Cardiac septum (tissue), 1 donor: Measurements from ENCODE around the gene SPR. TPM values are rescaled to one million over a fixed set of nuclear protein-coding genes. Genes with fewer than 3 reads are reported as not detected.

ENCODE experiments used
- total RNA-seq: library from RNA; stranded (reverse); fragmentation: NEBNext Ultra II Directional; extraction: Animal tissue kit (Norgen Biotek cat#: 25700); gene quantifications from one replicate; pipeline ENCODE4 v1.2.1, GENCODE V29; 2021
- donor health status: DM: no; HTN: no; CAD: no.

The SPR gene
- total RNA-seq, 1 donor from 2014 or later = 35.4 TPM

Other genes with a start within 250 kb of the SPR start
- gene EXOC6B, start 61.4 kb upstream of the SPR start, total RNA-seq = 173 TPM
- not detected for gene EMX1, start 30.1 kb downstream of the SPR start, total RNA-seq
- 13.3 TPM for gene SFXN5, start 184.3 kb downstream of the SPR start, total RNA-seq
- gene RAB11FIP5, start 225.5 kb downstream of the SPR start, total RNA-seq = 38.1 TPM